NCI-H2107 treated with DMSO at 0.1 percent for 48 hours (cell line): ENCODE results near the gene SP1.
"Not testable (repeated sequence)": the region's sequence is repeated elsewhere in the genome, so short reads cannot be mapped to it uniquely, and the experiment has no call there.

Experiments used
- DNase-seq: peaks from one replicate; lab custom pipeline; 2025; ENCODE audit not compliant: unreplicated experiment; lab: John Stamatoyannopoulos, UW

SP1 gene

GRCh38 chr12:53380104-53380793, at the start of gene SP1:
Gene SP1, plus strand, starts transcription at chr12:53380176. Its CDS starts 116 bp downstream, at chr12:53380292.
- peak; percentile 76 for DNase-seq

GRCh38 chr12:53330671-53331070, 49.3 kb upstream of the SP1 start:
- no peak for DNase-seq

DNA sequence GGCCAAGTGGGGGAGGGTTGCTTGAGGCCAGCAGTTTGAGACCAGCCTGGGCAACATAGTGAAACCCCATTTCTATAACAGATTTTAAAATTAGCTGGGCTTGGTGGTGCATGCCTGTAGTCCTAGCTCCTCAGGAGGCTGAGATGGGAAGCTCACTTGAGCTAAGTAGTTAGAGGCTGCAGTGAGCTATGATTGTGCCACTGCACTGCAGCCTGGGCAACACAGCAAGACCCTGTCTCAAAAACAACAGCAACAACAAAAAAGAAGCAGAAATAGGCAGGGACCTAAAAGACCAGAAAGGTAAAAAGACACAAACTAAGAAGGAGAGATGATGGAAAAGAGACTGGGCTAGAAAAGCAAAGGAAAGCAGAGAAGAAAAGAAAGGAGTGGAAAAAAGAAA, 47.6 kb upstream of the SP1 start:
- not testable (repeated sequence) for DNase-seq

- DNase-seq: no peak
Measured at GRCh38 chr12:53332744-53333143, 47.2 kb upstream of the SP1 start.

DNA sequence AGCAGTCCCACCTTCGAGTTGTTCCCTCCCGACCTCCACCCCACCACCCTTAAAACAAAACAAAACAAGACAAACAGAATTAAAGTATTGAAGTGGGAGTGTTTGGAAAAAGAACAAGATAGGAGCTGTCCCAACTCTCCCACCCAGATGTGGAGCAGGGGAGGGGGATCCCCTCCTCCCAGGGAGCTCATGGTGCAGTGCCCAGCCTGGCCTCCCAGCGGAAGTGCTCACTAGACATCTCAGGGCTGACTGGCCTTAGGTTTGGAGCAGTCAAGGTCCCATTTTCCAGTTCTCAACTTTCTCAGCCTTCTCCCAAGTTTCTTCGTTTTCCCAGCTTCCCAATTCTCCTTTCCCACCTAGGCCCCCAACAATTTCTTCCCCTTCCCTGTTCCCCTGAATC, 46.7 kb upstream of the SP1 start:
- DNase-seq: no peak

DNA sequence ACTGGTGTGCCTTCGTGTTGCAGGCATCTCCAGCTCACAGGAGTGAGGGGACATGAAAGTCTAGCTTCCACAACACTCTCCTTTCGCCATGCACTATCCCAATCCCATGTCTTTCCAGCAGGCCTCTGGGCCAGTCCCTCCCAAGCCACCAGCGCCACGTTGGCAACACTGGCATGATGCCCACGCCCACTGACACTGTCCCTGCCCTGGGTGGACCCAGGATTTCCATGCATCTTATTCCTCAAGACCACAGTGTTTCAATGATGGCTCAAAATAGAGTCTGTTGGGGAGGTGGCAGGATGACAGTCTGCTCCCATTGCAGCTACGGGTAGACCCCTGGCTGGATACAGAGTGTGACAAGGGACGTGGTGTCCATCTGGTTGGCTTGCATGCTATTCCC, 46.1 kb upstream of the SP1 start:
- no peak for DNase-seq

GRCh38 chr12:53334822-53335221, 45.2 kb upstream of the SP1 start:
- DNase-seq: no peak

- DNase-seq: no peak
Measured at GRCh38 chr12:53336181-53336681, 43.7 kb upstream of the SP1 start, which contains the start of gene SP7. Gene SP7, minus strand, starts transcription at chr12:53336354. Its CDS starts 708 bp downstream, at chr12:53335646.

- DNase-seq: no peak
Measured at GRCh38 chr12:53338017-53338416, 42.0 kb upstream of the SP1 start.

- no peak for DNase-seq
Measured at GRCh38 chr12:53338916-53339315, 41.1 kb upstream of the SP1 start.

GRCh38 chr12:53340398-53340797, 39.6 kb upstream of the SP1 start:
- DNase-seq: no peak

GRCh38 chr12:53343449-53343848, 36.5 kb upstream of the SP1 start:
- no peak for DNase-seq

GRCh38 chr12:53343969-53344368, 36.0 kb upstream of the SP1 start:
- DNase-seq: no peak

DNA sequence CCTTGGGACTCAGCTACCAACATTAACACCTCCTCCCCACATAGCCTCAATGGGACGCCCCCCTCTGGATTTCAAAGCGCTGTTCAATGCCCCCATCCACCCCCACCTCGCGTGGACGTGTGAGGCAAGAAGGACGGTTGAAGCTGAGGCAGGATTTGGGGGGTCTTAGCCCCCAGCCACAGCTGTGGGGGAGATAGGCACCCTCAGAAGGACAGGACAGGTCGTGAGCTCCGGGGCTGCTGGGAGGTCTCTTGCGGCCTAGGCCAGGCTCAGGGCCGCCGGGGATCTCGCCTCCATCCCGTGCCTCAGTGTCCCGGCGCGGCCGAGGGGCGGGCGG, 35.5 kb upstream of the SP1 start:
- DNase-seq: no peak

DNA sequence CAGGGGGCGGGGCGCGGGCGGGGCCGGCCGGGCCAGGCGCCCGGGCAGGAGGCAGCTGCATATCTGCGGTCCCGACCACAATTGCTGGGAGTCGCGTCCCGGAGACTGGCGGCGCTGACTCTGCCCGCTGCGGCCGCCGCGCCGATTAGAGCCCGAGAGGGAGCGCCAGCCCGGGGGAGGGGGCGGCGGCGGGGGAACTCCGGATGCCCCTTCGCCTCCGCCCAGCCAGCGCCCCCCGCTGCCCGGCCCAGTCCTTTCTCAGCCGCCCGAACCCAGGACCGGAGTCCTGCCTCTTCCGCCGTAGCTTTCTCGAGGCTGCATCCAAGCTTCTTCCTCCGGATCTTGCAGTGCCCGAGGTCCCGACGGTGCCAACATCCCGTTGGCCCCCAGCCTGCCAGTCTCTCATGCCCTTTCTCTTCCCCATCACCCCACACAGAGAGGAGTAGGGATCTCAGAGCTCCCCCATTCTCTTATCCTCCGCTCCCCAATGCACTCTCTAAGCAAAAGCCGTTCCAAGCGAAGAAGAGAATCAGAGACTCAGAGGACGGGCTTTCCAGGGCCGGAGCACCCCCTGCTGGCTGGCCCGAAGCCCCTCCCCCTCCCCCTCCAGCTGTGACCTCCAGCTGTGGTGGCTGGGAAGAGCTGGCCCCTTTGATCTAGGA, 35.0 kb upstream of the SP1 start:
- peak; percentile 45 for DNase-seq

DNA sequence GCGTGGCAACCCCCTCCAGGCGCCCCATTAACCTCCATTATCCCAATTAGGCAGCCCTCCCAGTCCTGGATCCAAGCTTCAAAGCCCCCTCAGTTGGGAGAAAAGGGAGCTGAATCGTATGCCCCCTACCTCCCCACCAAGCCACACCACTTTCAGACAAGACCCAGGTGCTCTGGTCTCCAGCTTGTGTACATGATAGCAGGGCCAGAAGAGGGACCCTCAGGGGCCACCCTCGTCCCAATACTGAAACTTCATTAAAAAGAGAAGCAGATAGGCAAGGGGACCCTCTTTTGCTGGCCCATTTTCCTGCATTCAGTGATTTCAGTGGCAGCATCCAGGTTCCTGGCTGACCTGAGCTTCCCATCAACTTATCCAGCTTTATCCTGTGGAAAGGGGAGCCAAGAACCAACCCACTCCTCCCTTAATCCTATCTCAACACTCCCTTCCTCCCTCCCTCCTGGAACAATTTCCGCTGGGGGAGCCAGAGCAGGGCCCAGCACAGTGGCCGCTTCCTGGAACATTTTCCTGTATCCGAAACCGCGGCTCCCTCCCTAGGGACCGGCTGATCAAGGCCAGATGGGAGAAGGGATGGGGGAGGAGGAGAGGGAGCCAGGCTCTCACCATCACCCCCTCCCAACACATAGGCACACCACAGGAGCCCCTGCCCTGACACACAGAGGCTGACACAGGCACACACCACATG, 34.3 kb upstream of the SP1 start:
- DNase-seq: peak; percentile 65

DNA sequence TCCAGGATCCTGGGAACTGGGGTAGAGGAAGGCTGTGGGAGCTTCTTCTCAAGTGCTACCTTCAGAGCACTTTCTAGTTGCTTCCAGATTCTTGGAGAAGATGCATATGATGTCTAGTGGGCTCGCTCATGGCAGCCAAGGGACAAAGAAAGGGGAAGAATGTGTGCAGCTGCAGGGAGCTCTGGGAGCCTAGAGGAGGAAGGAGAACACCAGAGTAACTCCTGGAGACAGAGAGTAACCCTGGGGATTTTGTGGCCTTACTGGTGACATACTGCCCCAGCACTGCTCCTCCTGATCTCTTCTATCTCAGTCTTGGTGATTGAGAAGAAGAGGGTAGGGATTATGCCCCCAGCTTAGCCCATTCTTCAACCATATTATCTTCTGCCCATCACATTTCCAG, 33.5 kb upstream of the SP1 start:
- no peak for DNase-seq

DNA sequence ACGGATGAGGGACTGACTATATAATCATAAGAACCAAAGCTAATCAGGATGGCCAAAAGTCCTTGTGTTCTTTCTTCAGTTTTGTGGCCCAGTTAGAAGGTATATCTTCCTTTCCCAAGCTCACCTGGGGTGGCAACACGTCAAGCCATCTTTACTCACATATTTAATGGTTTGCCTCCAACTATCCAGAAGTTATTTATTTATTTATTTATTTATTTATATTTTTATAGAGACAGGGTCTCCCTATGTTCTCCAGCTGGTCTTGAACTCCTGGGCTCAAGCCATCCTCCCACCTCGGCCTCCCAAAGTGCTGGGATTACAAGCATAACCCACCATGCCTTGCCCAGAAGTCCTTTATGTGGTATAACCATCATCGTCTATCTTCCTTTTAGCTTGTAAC, 32.1 kb upstream of the SP1 start:
- no peak for DNase-seq

- DNase-seq: peak; percentile 74
Measured at GRCh38 chr12:53352331-53353256, 27.4 kb upstream of the SP1 start.

DNA sequence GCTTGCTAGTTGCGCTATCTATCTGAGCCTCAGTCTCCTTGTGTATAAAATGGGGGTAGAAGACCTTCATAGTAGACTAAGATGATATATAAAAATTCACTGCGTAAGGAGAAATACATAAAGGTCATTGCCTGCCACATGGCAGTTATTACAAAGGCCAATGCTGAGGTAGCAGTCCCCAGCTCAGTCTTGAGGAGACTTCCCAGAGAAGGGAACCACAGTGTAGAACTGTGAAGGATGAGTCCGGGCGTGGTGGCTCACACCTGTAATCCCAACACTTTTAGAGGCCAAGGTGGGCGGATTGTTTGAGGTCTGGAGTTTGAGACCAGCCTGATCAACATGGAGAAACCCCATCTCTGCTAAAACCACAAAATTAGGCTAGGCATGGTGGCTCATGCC, 26.7 kb upstream of the SP1 start:
- no peak for DNase-seq

DNA sequence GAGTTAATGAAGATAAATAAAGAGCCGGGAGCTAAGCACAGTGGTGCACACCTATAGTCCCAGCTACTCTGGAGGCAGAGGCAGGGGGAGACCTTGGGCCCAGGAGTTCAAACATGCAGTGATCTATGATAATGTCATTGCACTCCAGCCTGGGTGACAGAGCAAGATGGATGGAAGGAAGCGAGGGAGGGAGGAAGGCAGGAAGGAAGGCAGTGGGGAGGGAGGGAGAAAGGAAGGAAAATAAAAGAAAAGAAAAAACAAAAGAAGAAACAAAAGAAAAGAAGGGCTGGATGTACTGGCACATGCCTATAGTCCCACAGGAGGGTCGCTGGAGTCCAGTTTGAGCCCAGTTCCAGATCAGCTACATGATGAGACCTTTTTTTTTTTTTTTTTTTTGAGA, 24.9 kb upstream of the SP1 start:
- no peak for DNase-seq
